ENCODE results near the gene POLR2A. TPM values are rescaled to one million over a fixed set of nuclear protein-coding genes. Genes with fewer than 3 reads are reported as not detected.

The POLR2A gene
- total and polyA plus RNA-seq, 10 of the 15 experiments (the other 5 are each of a cell fraction or from before 2014, with no cell fraction given) = 1.7 to 121 (median 33.4) TPM

- TF ChIP-seq MEF2B (IDR thresholded peaks at IDR 0.05; ENCODE audit: partially characterized antibody, poor library complexity, severe bottlenecking) = no peak
- no peak for TF ChIP-seq NFIC (IDR thresholded peaks at IDR 0.05; ENCODE audit: low read depth, low read length)
Measured at GRCh38 chr17:7544911-7545310, 60.7 kb downstream of the POLR2A start (continued).

DNA sequence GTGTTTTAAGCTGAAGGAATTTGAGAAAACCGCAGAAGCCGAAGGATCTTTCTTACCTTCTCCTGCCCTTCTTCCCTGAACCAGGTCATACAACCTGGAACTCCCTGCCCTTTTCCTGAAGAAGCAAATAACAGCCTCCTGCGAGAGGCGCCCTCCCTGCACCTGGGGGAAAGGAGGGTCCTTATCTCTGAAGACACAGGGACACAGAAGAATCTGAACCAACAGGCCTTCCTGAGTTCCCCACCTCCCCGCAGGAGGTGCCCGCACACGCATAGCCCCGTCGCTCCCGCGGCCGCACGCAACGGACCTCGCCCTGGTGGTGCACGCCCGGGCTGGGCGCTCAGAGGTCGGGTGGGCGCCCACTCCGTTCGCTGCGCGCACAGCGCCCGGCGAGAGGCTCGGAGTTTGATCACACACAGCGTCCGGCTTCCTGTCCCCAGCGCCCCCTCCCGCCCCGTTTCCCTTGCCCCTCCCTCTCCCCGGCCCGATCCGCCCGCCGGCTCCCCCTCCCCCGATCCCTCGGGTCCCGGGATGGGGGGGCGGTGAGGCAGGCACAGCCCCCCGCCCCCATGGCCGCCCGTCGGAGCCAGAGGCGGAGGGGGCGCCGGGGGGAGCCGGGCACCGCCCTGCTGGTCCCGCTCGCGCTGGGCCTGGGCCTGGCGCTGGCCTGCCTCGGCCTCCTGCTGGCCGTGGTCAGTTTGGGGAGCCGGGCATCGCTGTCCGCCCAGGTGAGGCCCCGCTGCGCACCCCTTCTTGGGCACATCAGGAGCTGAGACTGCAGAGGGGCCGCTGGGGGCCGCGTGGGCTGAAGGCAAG is 64.6 kb downstream of the POLR2A start, which contains the start of gene TNFSF12:
TSS of gene TNFSF12 (plus strand) at position 474 of the 816 bp plus-strand sequence. CDS start at position 570, 96 bp downstream.
- ChIA-PET SMC1A (ENCODE audit: uncharacterized antibody, unreplicated experiment) (interaction anchor here (1.4 to 2.3 kb wide), 2 partner anchors 12 to 26 kb away, joined by 3 to 7 read pairs; no protein-coding TSS in a partner anchor), POLR2A (interaction anchor here (0.6 to 2.3 kb wide), 4 partner anchors 10 to 23 kb away, joined by 3 to 8 read pairs (median 4); partner anchors contain the start of gene TNFSF13), CTCF (interaction anchor here (0.7 to 3.5 kb wide), 5 partner anchors 12 to 35 kb away, joined by 4 to 26 read pairs (median 14); partner anchors contain the start of gene MPDU1), RAD21 (ENCODE audit: unreplicated experiment) (interaction anchor here (0.6 to 1.2 kb wide), 4 partner anchors 12 to 513 kb away, joined by 3 to 5 read pairs (median 3); partner anchors contain the start of genes PLSCR3 and SLC16A13)
- FAIRE-seq (no peak), DNase-seq (ENCODE audit: low read depth, low spot score) (no peak), ATAC-seq (peak; percentile 73)
- Histone ChIP-seq H4K20me1 (ENCODE audit: control insufficient read depth, insufficient read depth) (no peaks in the 10 kb centered on the region), H3K79me2 (ENCODE audit: control insufficient read depth, insufficient read depth, low read length) (no peaks in the 10 kb centered on the region), H3K4me2 (ENCODE audit: control insufficient read depth, insufficient read depth) (peak within 1 kb of the TSS; percentile 97), H3K27ac (ENCODE audit: control insufficient read depth, insufficient read depth) (no peak within 1 kb of the TSS), H3K9ac (ENCODE audit: control insufficient read depth, insufficient read depth, low read length) (peak within 1 kb of the TSS; percentile 71), H3K36me3 (ENCODE audit: control insufficient read depth in 2 of 2, insufficient read depth in 2 of 2, low read length in 1 of 2) (no peaks in the 10 kb centered on the region), H3K4me3 (peak within 1 kb of the TSS; percentile 70), H3K9me3 (replicated peaks; ENCODE audit: control insufficient read depth, insufficient read depth, low read length) (no peaks in the 10 kb centered on the region), H2AFZ (ENCODE audit: control insufficient read depth, low read depth, low read length) (peak within 1 kb of the TSS; percentile 88), H3K4me1 (ENCODE audit: control insufficient read depth, insufficient read depth, low read length) (peaks cover 28% of the 10 kb centered on the region), H3K27me3 (replicated peaks in 1 of 2; ENCODE audit: control insufficient read depth in 2 of 2, insufficient read depth in 2 of 2, low read length in 1 of 2) (no peaks in the 10 kb centered on the region; a peak in 1 of 4 replicates)
- in situ Hi-C loops (cut with MboI) (no loop called here), intact Hi-C loops (cut with micrococcal nuclease; ENCODE audit: unreplicated experiment) (no loop called here)
- WGBS (ENCODE audit: insufficient coverage, insufficient replicate concordance, low lambda C conversion rate, missing lambda C conversion rate) = under 1% methylated on average over 36 of the region's 65 CpGs
- BruUV-seq (replicated peaks) = no TSS peak
- TF ChIP-seq NBN (IDR thresholded peaks at IDR 0.05) (no peak), BMI1 (IDR thresholded peaks at IDR 0.05; ENCODE audit: borderline replicate concordance) (no peak), SMC3 (IDR thresholded peaks at IDR 0.05; ENCODE audit: borderline replicate concordance, low read length) (no peak), HCFC1 (IDR thresholded peaks at IDR 0.05; ENCODE audit: low read length) (no peak), BCL11A (IDR thresholded peaks at IDR 0.05; ENCODE audit: low read depth, low read length) (no peak), BRCA1 (IDR thresholded peaks at IDR 0.05; ENCODE audit: low read depth, low read length) (no peak), POLR2AphosphoS5 (IDR thresholded peaks at IDR 0.05; ENCODE audit: low read length) (no peak), MEF2B (IDR thresholded peaks at IDR 0.05; ENCODE audit: partially characterized antibody, poor library complexity, severe bottlenecking) (no peak), ESRRA (IDR thresholded peaks at IDR 0.05; ENCODE audit: low read length) (no peak), SP1 (IDR thresholded peaks at IDR 0.05; ENCODE audit: low read depth, low read length) (no peak), JUNB (IDR thresholded peaks at IDR 0.05) (no peak), E2F8 (IDR thresholded peaks at IDR 0.05; ENCODE audit: low read depth, partially characterized antibody) (no peak), PRDM15 (CRISPR knock-in tag; IDR thresholded peaks at IDR 0.05) (no peak), LARP7 (IDR thresholded peaks at IDR 0.05) (0 out of 2 replicates have a peak, but pooled peaks have one; percentile 31), STAT3 (IDR thresholded peaks at IDR 0.05; ENCODE audit: low read depth, low read length) (no peak)

Measured in GM12878 (cell line).